ENCODE measurements around the gene EPB41L2. TPM values are rescaled to one million over a fixed set of nuclear protein-coding genes. Genes with fewer than 3 reads are reported as not detected.

The EPB41L2 gene
- total RNA-seq, 1 donor from 2014 or later, result 38.3 TPM

- no peak overlapping the region for H3K4me3 ChIP-seq (ENCODE audit: low read depth, low read length)
- no peak for TF ChIP-seq CTCF (conservative IDR thresholded peaks at IDR 0.05; ENCODE audit: low read depth, low read length)
- DNase-seq (ENCODE audit: low read depth), result no peak
Observed at GRCh38 chr6:131007286-131007685, 55.8 kb downstream of the EPB41L2 start.

- no peak for DNase-seq (ENCODE audit: low read depth)
- no peak overlapping the region for H3K4me3 ChIP-seq (ENCODE audit: low read depth, low read length)
- TF ChIP-seq CTCF (conservative IDR thresholded peaks at IDR 0.05; ENCODE audit: low read depth, low read length), result no peak
Observed at GRCh38 chr6:131005439-131006016, 57.5 kb downstream of the EPB41L2 start.

- H3K4me3 ChIP-seq (ENCODE audit: low read depth, low read length), result no peak overlapping the region
- no peak for DNase-seq (ENCODE audit: low read depth)
- no peak for TF ChIP-seq CTCF (conservative IDR thresholded peaks at IDR 0.05; ENCODE audit: low read depth, low read length)
Observed at GRCh38 chr6:131004936-131005335, 58.1 kb downstream of the EPB41L2 start.

- H3K4me3 ChIP-seq (ENCODE audit: low read depth, low read length), result no peak overlapping the region
- no peak for DNase-seq (ENCODE audit: low read depth)
- no peak for TF ChIP-seq CTCF (conservative IDR thresholded peaks at IDR 0.05; ENCODE audit: low read depth, low read length)
Observed at GRCh38 chr6:131004387-131004755, 58.7 kb downstream of the EPB41L2 start.

GRCh38 chr6:131003488-131004386 lies 59.3 kb downstream of the EPB41L2 start:
- no peak overlapping the region for H3K4me3 ChIP-seq (ENCODE audit: low read depth, low read length)
- no peak for TF ChIP-seq CTCF (conservative IDR thresholded peaks at IDR 0.05; ENCODE audit: low read depth, low read length)
- no peak for DNase-seq (ENCODE audit: low read depth)

- TF ChIP-seq CTCF (conservative IDR thresholded peaks at IDR 0.05; ENCODE audit: low read depth, low read length), result no peak
- DNase-seq (ENCODE audit: low read depth), result no peak
- H3K4me3 ChIP-seq (ENCODE audit: low read depth, low read length), result no peak overlapping the region
Observed at GRCh38 chr6:131002661-131002980, 60.4 kb downstream of the EPB41L2 start.

Data from epithelial cell of proximal tubule (primary cell).